ENCODE data around the gene EPHA6.
"Not testable (repeated sequence)": the region's sequence is repeated elsewhere in the genome, so short reads cannot be mapped to it uniquely, and the experiment has no call there.

Gene EPHA6

GRCh38 chr3:96900031-96900430 lies 85.6 kb downstream of the EPHA6 start:
- FAIRE-seq: no peak
- DNase-seq (ENCODE audit: extremely low spot score, insufficient read length, low read depth): no peak

- FAIRE-seq: no peak
- DNase-seq (ENCODE audit: extremely low spot score, insufficient read length, low read depth): no peak
Observed at GRCh38 chr3:96900566-96900965, 86.2 kb downstream of the EPHA6 start.

- DNase-seq (ENCODE audit: extremely low spot score, insufficient read length, low read depth): no peak
- no peak for FAIRE-seq
Observed at GRCh38 chr3:96915445-96915844, 101.1 kb downstream of the EPHA6 start.

GRCh38 chr3:96931119-96931862 lies 116.9 kb downstream of the EPHA6 start:
- FAIRE-seq (no peak), DNase-seq (ENCODE audit: extremely low spot score, insufficient read length, low read depth) (no peak)

- FAIRE-seq; DNase-seq (ENCODE audit: extremely low spot score, insufficient read length, low read depth): not testable (repeated sequence)
Observed at GRCh38 chr3:96942131-96942530, 127.7 kb downstream of the EPHA6 start.

- DNase-seq (ENCODE audit: extremely low spot score, insufficient read length, low read depth) (no peak), FAIRE-seq (no peak)
Observed at GRCh38 chr3:96958856-96959255, 144.5 kb downstream of the EPHA6 start.

GRCh38 chr3:96959474-96959873 lies 145.1 kb downstream of the EPHA6 start:
- no peak for DNase-seq (ENCODE audit: extremely low spot score, insufficient read length, low read depth)
- no peak for FAIRE-seq

- DNase-seq (ENCODE audit: extremely low spot score, insufficient read length, low read depth) (no peak), FAIRE-seq (no peak)
Observed at GRCh38 chr3:96959901-96960641, 145.7 kb downstream of the EPHA6 start.

- FAIRE-seq: no peak
- no peak for DNase-seq (ENCODE audit: extremely low spot score, insufficient read length, low read depth)
Observed at GRCh38 chr3:96960661-96961330, 146.4 kb downstream of the EPHA6 start.

- FAIRE-seq: no peak
- DNase-seq (ENCODE audit: extremely low spot score, insufficient read length, low read depth): no peak
Observed at GRCh38 chr3:96961576-96961975, 147.2 kb downstream of the EPHA6 start.

GRCh38 chr3:96966181-96966929 lies 152.0 kb downstream of the EPHA6 start:
- DNase-seq (ENCODE audit: extremely low spot score, insufficient read length, low read depth): no peak
- FAIRE-seq: no peak

GRCh38 chr3:96970211-96970610 lies 155.8 kb downstream of the EPHA6 start:
- no peak for FAIRE-seq

GRCh38 chr3:96977671-96978070 lies 163.3 kb downstream of the EPHA6 start:
- DNase-seq (ENCODE audit: extremely low spot score, insufficient read length, low read depth) (no peak), FAIRE-seq (no peak)

More at GRCh38 chr3:96970211-96970610, 155.8 kb downstream of the EPHA6 start:
- DNase-seq (ENCODE audit: extremely low spot score, insufficient read length, low read depth): no peak

GRCh38 chr3:96983716-96984115 lies 169.3 kb downstream of the EPHA6 start:
- not testable (repeated sequence) for DNase-seq (ENCODE audit: extremely low spot score, insufficient read length, low read depth); FAIRE-seq

- DNase-seq (ENCODE audit: extremely low spot score, insufficient read length, low read depth) (no peak), FAIRE-seq (no peak)
Observed at GRCh38 chr3:96986241-96986640, 171.8 kb downstream of the EPHA6 start.

- FAIRE-seq: no peak
- DNase-seq (ENCODE audit: extremely low spot score, insufficient read length, low read depth): no peak
Observed at GRCh38 chr3:96991231-96991630, 176.8 kb downstream of the EPHA6 start.

GRCh38 chr3:96991800-96992365 lies 177.5 kb downstream of the EPHA6 start:
- FAIRE-seq (no peak), DNase-seq (ENCODE audit: extremely low spot score, insufficient read length, low read depth) (no peak)

GRCh38 chr3:96994988-96995387 lies 180.6 kb downstream of the EPHA6 start:
- DNase-seq (ENCODE audit: extremely low spot score, insufficient read length, low read depth): no peak
- no peak for FAIRE-seq

GRCh38 chr3:96996009-96996408 lies 181.6 kb downstream of the EPHA6 start:
- DNase-seq (ENCODE audit: extremely low spot score, insufficient read length, low read depth): no peak
- no peak for FAIRE-seq

- DNase-seq (ENCODE audit: extremely low spot score, insufficient read length, low read depth): no peak
- no peak for FAIRE-seq
Observed at GRCh38 chr3:97001611-97002010, 187.2 kb downstream of the EPHA6 start.
